Lung (tissue), 12 donors: ENCODE results near the gene REEP5. TPM values are rescaled to one million over a fixed set of nuclear protein-coding genes. Genes with fewer than 3 reads are reported as not detected.
A peak's percentile ranks its signal among the peaks of the same experiment; 100 is the strongest.
"Not testable (repeated sequence)": the region's sequence is repeated elsewhere in the genome, so short reads cannot be mapped to it uniquely, and the experiment has no call there.

Experiments
- ATAC-seq: fragments of 200-7000 bp; cut with Tn5 transposase; one replicate; pipeline ENCODE4 v1.9.1; 2020; ENCODE audit warnings: moderate number of reproducible peaks; ENCODE audit not compliant: insufficient read depth, low FRiP score
- DNase-seq, 3 donors: peaks; one replicate each; pipeline ENCODE4 v3.0.0-alpha.2; 2013 to 2017
- H3K27ac ChIP-seq, 2 donors: one replicate each; pipeline ENCODE4 v1.5.1; 2013; ENCODE audit warnings: mild to moderate bottlenecking in 2 of 2, moderate library complexity in 2 of 2, control low read depth in 1 of 2, inconsistent platforms in 1 of 2, low read depth in 1 of 2, low read length in 1 of 2
- H3K27me3 ChIP-seq, 3 donors: one replicate each; pipeline ENCODE4 v1.5.1; 2013; ENCODE audit warnings: low read length in 2 of 3; ENCODE audit not compliant: control insufficient read depth in 3 of 3, insufficient read depth in 3 of 3
- H3K36me3 ChIP-seq, 4 donors: one replicate each; pipeline ENCODE4 v1.5.1; 2013; ENCODE audit warnings: low read length in 4 of 4, mild to moderate bottlenecking in 1 of 4, moderate library complexity in 1 of 4; ENCODE audit not compliant: control insufficient read depth in 4 of 4, insufficient read depth in 4 of 4
- H3K4me1 ChIP-seq, 5 donors: one replicate each; pipeline ENCODE4 v1.5.1; 2013; ENCODE audit warnings: low read length in 5 of 5, mild to moderate bottlenecking in 2 of 5, moderate library complexity in 1 of 5; ENCODE audit not compliant: control insufficient read depth in 5 of 5, insufficient read depth in 5 of 5
- H3K4me3 ChIP-seq: one replicate; pipeline ENCODE4 v1.5.1; 2013; ENCODE audit warnings: mild to moderate bottlenecking, control low read depth, moderate library complexity
- H3K9ac ChIP-seq, 2 donors: one replicate each; pipeline ENCODE4 v1.5.1; 2013; ENCODE audit warnings: low read length in 2 of 2, control low read depth in 1 of 2; ENCODE audit not compliant: insufficient read depth in 1 of 2
- H3K9me3 ChIP-seq, 4 donors: one replicate each; pipeline ENCODE4 v1.5.1; 2013; ENCODE audit warnings: low read length in 3 of 4, mild to moderate bottlenecking in 1 of 4, moderate library complexity in 1 of 4; ENCODE audit not compliant: control insufficient read depth in 4 of 4, insufficient read depth in 3 of 4
- CTCF ChIP-seq: IDR thresholded peaks from 2 replicates; pipeline ENCODE4 v1.5.1; 2012; ENCODE audit warnings: mild to moderate bottlenecking; ENCODE audit errors: control extremely low read depth, extremely low read depth
- WGBS, 2 donors: extraction: QIAGEN DNeasy Blood & Tissue Kit; methylation state at CpG; one replicate each; pipeline ENCODE4 v1.1.7; 2013; 5-methylcytosine and 5-hydroxymethylcytosine counted together
- polyA plus RNA-seq, 2 donors: library from polyadenylated mRNA; stranded (reverse); fragments of 200-250 nt; gene quantifications; one replicate each; pipeline ENCODE4 v1.2.1, GENCODE V29; 2013
- total RNA-seq, 2 donors: library from RNA; depleted of rRNA in 1 of 2; stranded (reverse); fragments of >200 nt in 1 of 2; gene quantifications; one replicate each; pipeline ENCODE4 v1.2.1, GENCODE V29; 2014 to 2021
- donor health status: control.
- donor health status: control.
- donor health status: Bipolar disorder and iron deficiency.
- donor health status: healthy.
- donor health status: DM: yes; HTN: yes; CAD: no.

REEP5 gene
- total and polyA plus RNA-seq, 4 donors = 58.9 to 112 (median 69.0) TPM

- ATAC-seq (peak; percentile 96), DNase-seq (peak; percentile 96 to 99 (median 98))
- peak within 1 kb of the TSS; percentile 99 for H3K4me3 ChIP-seq
- no peaks in the 10 kb centered on the region for H3K27me3 ChIP-seq
- no peak for TF ChIP-seq CTCF
- H3K27ac ChIP-seq = peak within 1 kb of the TSS; percentile 84 to 93
- 1 to 2% methylated on average over 47 of the region's 47 CpGs for WGBS, 2 donors
- peaks cover 0 to 17% (median 9%) of the 10 kb centered on the region in 5 donors for H3K4me1 ChIP-seq
- peak within 1 kb of the TSS; percentile 92 to 98 for H3K9ac ChIP-seq
- H3K9me3 ChIP-seq = no peaks in the 10 kb centered on the region
- peaks cover 3 to 13% (median 10%) of the 10 kb centered on the region in 4 donors for H3K36me3 ChIP-seq
Observed at GRCh38 chr5:112860929-112861637, 60.9 kb downstream of the REEP5 start, which contains the start of gene SRP19. TSS of gene SRP19 (plus strand) at chr5:112861287. CDS start at chr5:112861377, 90 bp downstream.

DNA sequence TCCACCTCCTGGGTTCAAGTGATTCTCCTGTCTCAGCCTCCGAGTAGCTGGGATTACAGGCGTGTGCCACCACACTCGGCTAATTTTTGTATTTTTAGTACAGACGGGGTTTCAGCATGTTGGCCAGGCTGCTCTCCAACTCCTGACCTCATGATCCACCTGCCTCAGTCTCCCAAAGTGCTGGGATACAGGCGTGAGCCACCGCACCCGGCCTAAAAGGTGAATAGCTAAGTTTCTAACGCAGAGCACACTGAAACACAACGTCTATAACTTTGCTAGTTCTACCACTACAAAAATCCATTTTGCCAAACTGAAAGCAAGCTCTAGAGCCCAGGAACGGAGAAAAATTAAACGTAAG, 61.5 kb downstream of the REEP5 start:
- not testable (repeated sequence) for H3K27me3 ChIP-seq, ATAC-seq, DNase-seq, H3K9me3 ChIP-seq
- peaks cover 3 to 13% (median 8%) of the 10 kb centered on the region in 4 donors for H3K36me3 ChIP-seq
- peak overlapping the region; percentile 55 for H3K4me3 ChIP-seq
- H3K9ac ChIP-seq = peak overlapping the region; percentile 88 to 98
- H3K27ac ChIP-seq = peak overlapping the region; percentile 82 to 88
- peaks cover 0 to 17% (median 9%) of the 10 kb centered on the region in 5 donors for H3K4me1 ChIP-seq
- WGBS, 2 donors = 76 to 80% methylated on average over 11 of the region's 11 CpGs

- Histone ChIP-seq H3K4me3 (no peak overlapping the region), H3K9ac (no peak overlapping the region), H3K27me3 (no peaks in the 10 kb centered on the region), H3K27ac (no peak overlapping the region), H3K4me1 (peaks cover 0 to 11% (median 9%) of the 10 kb centered on the region in 5 donors), H3K36me3 (peaks cover 0 to 3% (median 0%) of the 10 kb centered on the region in 4 donors), H3K9me3 (peaks cover 0 to 2% (median under 1%) of the 10 kb centered on the region in 4 donors)
- no peak for DNase-seq
- no peak for TF ChIP-seq CTCF
- ATAC-seq = no peak
Observed at GRCh38 chr5:112857866-112858265, 64.2 kb downstream of the REEP5 start.

DNA sequence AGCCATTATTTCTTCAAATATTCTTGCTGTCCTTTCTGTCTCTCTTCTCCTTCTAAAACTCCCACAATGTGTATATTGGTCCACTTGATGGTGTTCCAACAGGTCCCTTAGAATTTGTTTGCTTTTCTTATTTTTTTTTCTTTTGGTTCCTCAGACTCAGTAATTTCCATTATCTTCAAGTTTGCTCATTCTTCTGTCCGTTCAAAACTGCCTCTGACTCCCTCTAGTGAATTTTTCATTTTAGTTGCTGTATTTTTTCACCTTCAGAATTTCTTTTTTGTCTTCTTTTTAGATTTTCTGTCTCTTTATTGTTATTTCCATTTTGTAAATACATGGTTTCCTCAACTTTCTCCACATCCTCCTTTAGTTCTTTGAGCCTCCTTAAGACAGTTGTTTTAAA, 67.4 kb downstream of the REEP5 start:
- Histone ChIP-seq H3K4me3 (no peak overlapping the region), H3K9ac (no peak overlapping the region), H3K27me3 (no peaks in the 10 kb centered on the region), H3K9me3 (peaks cover 0 to 2% (median under 1%) of the 10 kb centered on the region in 4 donors), H3K36me3 (no peaks in the 10 kb centered on the region), H3K4me1 (no peaks in the 10 kb centered on the region), H3K27ac (no peak overlapping the region)
- DNase-seq (no peak), ATAC-seq (no peak)
- 70 to 85% methylated on average over 1 of the region's 1 CpG for WGBS, 2 donors
- no peak for TF ChIP-seq CTCF
